HEK293 (cell line): ENCODE data around the gene PRTG.
A peak's percentile ranks its signal among the peaks of the same experiment; 100 is the strongest.

Experiments used
- CTCF ChIA-PET: fragments of 350-600 bp; formaldehyde crosslinking; extraction: SDS; loops from one replicate; lab custom pipeline; 2021; ENCODE audit warnings: antibody characterized with exemption; lab: Yijun Ruan, JAX
- POLR2A ChIA-PET: fragments of 300-600 bp; formaldehyde crosslinking; extraction: SDS; loops from one replicate; lab custom pipeline; 2020; ENCODE audit warnings: antibody characterized with exemption, inconsistent platforms; lab: Yijun Ruan, JAX
- H3K27ac ChIP-seq: fragments of 200-500 bp; sonication (Bioruptor generic); 2 replicates; pipeline ENCODE4 v1.5.1; 2014; ENCODE audit warnings: low read depth, low read length, control low read depth, inconsistent platforms; ENCODE audit errors: extremely low read depth
- H3K36me3 ChIP-seq, 2 experiments: fragments of 200-500 bp in 1 of 2; sonication (Bioruptor generic) in 1 of 2; 1 replicate in 1 of 2; 2 replicates in 1 of 2; pipeline ENCODE4 v1.5.1; 2014 to 2017; ENCODE audit warnings: inconsistent platforms in 2 of 2, low read length in 2 of 2; ENCODE audit not compliant: control insufficient read depth in 2 of 2, insufficient read depth in 1 of 2
- H3K4me1 ChIP-seq: fragments of 200-500 bp; sonication (Bioruptor generic); 2 replicates; pipeline ENCODE4 v1.5.1; 2014; ENCODE audit warnings: mild to moderate bottlenecking, low read length, inconsistent platforms; ENCODE audit not compliant: control insufficient read depth, insufficient read depth
- H3K4me3 ChIP-seq: 2 replicates; pipeline ENCODE4 v1.5.1; 2011; ENCODE audit warnings: low read depth, mild to moderate bottlenecking, control low read depth, low read length, moderate library complexity
- H3K9me3 ChIP-seq: fragments of 200-500 bp; sonication (Bioruptor generic); 2 replicates; pipeline ENCODE4 v1.5.1; 2014; ENCODE audit warnings: low read depth, low read length, inconsistent platforms; ENCODE audit not compliant: control insufficient read depth, insufficient read depth
- CTCF ChIP-seq: fragments of 450-650 bp; formaldehyde crosslinking; IDR thresholded peaks from 2 replicates; pipeline ENCODE4 v1.5.1; 2016; ENCODE audit warnings: missing biosample characterization, missing genetic modification characterization
- GLI2 ChIP-seq: fragments of 450-650 bp; formaldehyde crosslinking; IDR thresholded peaks from 2 replicates; pipeline ENCODE4; 2017; ENCODE audit warnings: missing biosample characterization, missing genetic modification characterization, low read depth, borderline replicate concordance
- HIC1 ChIP-seq: fragments of 450-650 bp; formaldehyde crosslinking; IDR thresholded peaks from 2 replicates; pipeline ENCODE4 v1.5.1; 2016; ENCODE audit warnings: missing biosample characterization, missing genetic modification characterization
- KLF9 ChIP-seq: fragments of 450-650 bp; formaldehyde crosslinking; IDR thresholded peaks from 2 replicates; pipeline ENCODE4 v1.5.1; 2016; ENCODE audit warnings: missing biosample characterization, missing genetic modification characterization, low read depth
- MEIS1 ChIP-seq: sonication (generic); formaldehyde crosslinking; IDR thresholded peaks from 2 replicates; pipeline ENCODE4 v1.8.1; 2022; ENCODE audit warnings: missing genetic modification reagents, mild to moderate bottlenecking, borderline replicate concordance
- SP3 ChIP-seq: fragments of 450-650 bp; formaldehyde crosslinking; IDR thresholded peaks from 2 replicates; pipeline ENCODE4 v1.5.1; 2016; ENCODE audit warnings: missing biosample characterization, missing genetic modification characterization
- TCF7L2 ChIP-seq: IDR thresholded peaks from 2 replicates; pipeline ENCODE4 v1.6.1; 2011; ENCODE audit warnings: low read depth, mild to moderate bottlenecking, inconsistent platforms, low read length, moderate library complexity, borderline replicate concordance
- YY1 ChIP-seq: fragments of 450-650 bp; formaldehyde crosslinking; IDR thresholded peaks from 2 replicates; pipeline ENCODE4 v1.5.1; 2018; ENCODE audit warnings: missing biosample characterization, missing genetic modification characterization
- ZBTB17 ChIP-seq: fragments of 450-650 bp; formaldehyde crosslinking; IDR thresholded peaks from 2 replicates; pipeline ENCODE4 v1.5.1; 2016; ENCODE audit warnings: missing biosample characterization, missing genetic modification characterization
- ZBTB20 ChIP-seq: fragments of 450-650 bp; formaldehyde crosslinking; IDR thresholded peaks from 2 replicates; pipeline ENCODE4 v1.5.1; 2016; ENCODE audit warnings: missing biosample characterization, missing genetic modification characterization
- ZBTB26 ChIP-seq: fragments of 450-650 bp; formaldehyde crosslinking; optimal IDR thresholded peaks from 2 replicates; pipeline ENCODE3; 2016; ENCODE audit warnings: missing biosample characterization, mild to moderate bottlenecking, missing genetic modification characterization
- ZBTB44 ChIP-seq: fragments of 450-650 bp; IDR thresholded peaks from 2 replicates; pipeline ENCODE4 v1.5.1; 2018; ENCODE audit warnings: missing biosample characterization, mild to moderate bottlenecking, missing genetic modification characterization
- ZEB2 ChIP-seq: fragments of 450-650 bp; formaldehyde crosslinking; IDR thresholded peaks from 2 replicates; pipeline ENCODE4 v1.5.1; 2016; ENCODE audit warnings: missing biosample characterization, missing genetic modification characterization
- ZFP3 ChIP-seq: fragments of 450-650 bp; formaldehyde crosslinking; IDR thresholded peaks from 2 replicates; pipeline ENCODE4 v1.5.1; 2016; ENCODE audit warnings: low read depth, missing biosample characterization, missing genetic modification characterization
- ZNF140 ChIP-seq: fragments of 450-650 bp; formaldehyde crosslinking; IDR thresholded peaks from 2 replicates; pipeline ENCODE4 v1.5.1; 2016; ENCODE audit warnings: missing biosample characterization, missing genetic modification characterization
- ZNF155 ChIP-seq: fragments of 450-650 bp; formaldehyde crosslinking; IDR thresholded peaks from 2 replicates; pipeline ENCODE4 v1.5.1; 2016; ENCODE audit warnings: missing biosample characterization, missing genetic modification characterization
- ZNF335 ChIP-seq: fragments of 450-650 bp; formaldehyde crosslinking; conservative IDR thresholded peaks from 2 replicates; pipeline ENCODE4 v1.5.1; 2016; ENCODE audit warnings: missing biosample characterization, missing genetic modification characterization
- ZNF350 ChIP-seq: fragments of 450-650 bp; formaldehyde crosslinking; IDR thresholded peaks from 2 replicates; pipeline ENCODE4 v1.5.0; 2017; ENCODE audit warnings: missing biosample characterization, mild to moderate bottlenecking, missing genetic modification characterization
- ZNF416 ChIP-seq: fragments of 450-650 bp; formaldehyde crosslinking; IDR thresholded peaks from 2 replicates; pipeline ENCODE4 v1.5.1; 2016; ENCODE audit warnings: missing biosample characterization, missing genetic modification characterization
- ZNF426 ChIP-seq: fragments of 450-650 bp; formaldehyde crosslinking; IDR thresholded peaks from 2 replicates; pipeline ENCODE4 v1.5.1; 2017; ENCODE audit warnings: missing biosample characterization, missing genetic modification characterization, mild to moderate bottlenecking, inconsistent platforms, moderate library complexity
- ZNF544 ChIP-seq: fragments of 450-650 bp; formaldehyde crosslinking; IDR thresholded peaks from 2 replicates; pipeline ENCODE4 v1.5.0; 2017; ENCODE audit warnings: missing biosample characterization, missing genetic modification characterization
- ZNF596 ChIP-seq: fragments of 450-650 bp; IDR thresholded peaks from 2 replicates; pipeline ENCODE4 v1.5.0; 2018; ENCODE audit warnings: missing biosample characterization, mild to moderate bottlenecking, missing genetic modification characterization, moderate library complexity
- ZNF692 ChIP-seq: fragments of 450-650 bp; formaldehyde crosslinking; IDR thresholded peaks from 2 replicates; pipeline ENCODE4 v1.5.1; 2016; ENCODE audit warnings: missing biosample characterization, missing genetic modification characterization
- ZNF707 ChIP-seq: fragments of 450-650 bp; formaldehyde crosslinking; IDR thresholded peaks from 2 replicates; pipeline ENCODE4 v1.5.1; 2016; ENCODE audit warnings: missing biosample characterization, missing genetic modification characterization
- ZNF76 ChIP-seq: fragments of 450-650 bp; formaldehyde crosslinking; IDR thresholded peaks from 2 replicates; pipeline ENCODE4; 2016; ENCODE audit warnings: low read depth, missing biosample characterization, missing genetic modification characterization, borderline replicate concordance
- ZNF777 ChIP-seq: fragments of 450-650 bp; formaldehyde crosslinking; IDR thresholded peaks from 2 replicates; pipeline ENCODE4 v1.5.1; 2017; ENCODE audit warnings: missing biosample characterization, missing genetic modification characterization, borderline replicate concordance
- ZNF791 ChIP-seq: fragments of 450-650 bp; formaldehyde crosslinking; IDR thresholded peaks from 2 replicates; pipeline ENCODE4 v1.5.1; 2016; ENCODE audit warnings: missing biosample characterization, missing genetic modification characterization
- ZSCAN4 ChIP-seq: fragments of 450-650 bp; formaldehyde crosslinking; IDR thresholded peaks from 2 replicates; pipeline ENCODE4 v1.5.1; 2017; ENCODE audit warnings: missing biosample characterization, missing genetic modification characterization

PRTG gene

GRCh38 chr15:55587321-55588069 is 155.5 kb downstream of the PRTG start:
- no peaks in the 10 kb centered on the region for H3K9me3 ChIP-seq
- ChIA-PET POLR2A (no interaction called here), CTCF (interaction anchor here (0.7 to 1.1 kb wide), 2 partner anchors 14 to 48 kb away, joined by 4 to 5 read pairs; no protein-coding TSS in a partner anchor)
- H3K27ac ChIP-seq: peak overlapping the region; percentile 88
- peak overlapping the region; percentile 63 for H3K4me3 ChIP-seq
- peaks cover 0 to 3% of the 10 kb centered on the region in 2 experiments; a peak in 1 of 3 replicates for H3K36me3 ChIP-seq
- H3K4me1 ChIP-seq: no peaks in the 10 kb centered on the region
- TF ChIP-seq ZSCAN4 (no peak), ZEB2 (tag by site-specific recombination) (0 out of 2 replicates have a peak, but pooled peaks have one; percentile 19), KLF9 (tag by site-specific recombination) (no peak), ZNF596 (tag by site-specific recombination) (no peak), ZNF777 (no peak), ZNF140 (tag by site-specific recombination) (no peak), SP3 (tag by site-specific recombination) (no peak), ZNF350 (tag by site-specific recombination) (no peak), TCF7L2 (peak; percentile 95), ZBTB20 (peak; percentile 70; the same call in 1 of the 2 replicates), ZNF426 (tag by site-specific recombination) (no peak), ZNF416 (tag by site-specific recombination) (no peak), ZFP3 (tag by site-specific recombination) (no peak), ZNF76 (tag by site-specific recombination) (peak; percentile 62), ZNF692 (tag by site-specific recombination) (no peak), ZBTB44 (tag by site-specific recombination) (no peak), ZBTB17 (tag by site-specific recombination) (no peak), ZNF791 (tag by site-specific recombination) (no peak), ZNF544 (tag by site-specific recombination) (no peak), YY1 (tag by site-specific recombination) (no peak), ZNF335 (tag by site-specific recombination) (peak; percentile 53), ZNF155 (tag by site-specific recombination) (no peak), GLI2 (tag by site-specific recombination) (no peak), CTCF (no peak), HIC1 (tag by site-specific recombination) (no peak), ZNF707 (tag by site-specific recombination) (no peak), MEIS1 (CRISPR knock-in tag) (no peak), ZBTB26 (tag by site-specific recombination) (peak; percentile 76)
